HEK293 (cell line): ENCODE data around the gene MPDU1.

Source experiments
- HOXA7 ChIP-seq: sonication (generic); formaldehyde crosslinking; IDR thresholded peaks from 2 replicates; pipeline ENCODE4 v1.8.1; 2022; ENCODE audit warnings: missing genetic modification reagents, borderline replicate concordance
- HOXD13 ChIP-seq: sonication (generic); formaldehyde crosslinking; IDR thresholded peaks from 2 replicates; pipeline ENCODE4 v1.8.0; 2022; ENCODE audit warnings: missing genetic modification reagents, borderline replicate concordance
- KLF9 ChIP-seq: fragments of 450-650 bp; formaldehyde crosslinking; IDR thresholded peaks from 2 replicates; pipeline ENCODE4 v1.5.1; 2016; ENCODE audit warnings: missing biosample characterization, missing genetic modification characterization, low read depth
- MYNN ChIP-seq: fragments of 450-650 bp; formaldehyde crosslinking; IDR thresholded peaks from 2 replicates; pipeline ENCODE4 v1.5.1; 2016; ENCODE audit warnings: missing biosample characterization, missing genetic modification characterization, borderline replicate concordance
- MZF1 ChIP-seq: fragments of 450-650 bp; formaldehyde crosslinking; IDR thresholded peaks from 2 replicates; pipeline ENCODE4 v1.5.1; 2017; ENCODE audit warnings: missing biosample characterization, missing genetic modification characterization, borderline replicate concordance
- OSR2 ChIP-seq: fragments of 450-650 bp; formaldehyde crosslinking; IDR thresholded peaks from 2 replicates; pipeline ENCODE4 v1.5.1; 2016; ENCODE audit warnings: missing biosample characterization, missing genetic modification characterization
- OVOL3 ChIP-seq: fragments of 450-650 bp; formaldehyde crosslinking; IDR thresholded peaks from 2 replicates; pipeline ENCODE4 v1.5.1; 2016; ENCODE audit warnings: missing biosample characterization, missing genetic modification characterization
- PRDM10 ChIP-seq: fragments of 450-650 bp; formaldehyde crosslinking; IDR thresholded peaks from 2 replicates; pipeline ENCODE4 v1.5.1; 2016; ENCODE audit warnings: missing biosample characterization, missing genetic modification characterization
- TRIM28 ChIP-seq: IDR thresholded peaks from 2 replicates; pipeline ENCODE4 v1.6.1; 2011; ENCODE audit warnings: low read length, control low read depth, borderline replicate concordance
- WT1 ChIP-seq: fragments of 450-650 bp; formaldehyde crosslinking; IDR thresholded peaks from 2 replicates; pipeline ENCODE4 v1.5.1; 2016; ENCODE audit warnings: missing biosample characterization, missing genetic modification characterization
- YY2 ChIP-seq: fragments of 450-650 bp; formaldehyde crosslinking; IDR thresholded peaks from 2 replicates; pipeline ENCODE4 v1.5.1; 2016; ENCODE audit warnings: missing biosample characterization, missing genetic modification characterization
- ZFHX2 ChIP-seq: fragments of 450-650 bp; formaldehyde crosslinking; conservative IDR thresholded peaks from 2 replicates; pipeline ENCODE4 v1.5.1; 2016; ENCODE audit warnings: missing biosample characterization, missing genetic modification characterization
- ZNF132 ChIP-seq: fragments of 450-650 bp; formaldehyde crosslinking; IDR thresholded peaks from 2 replicates; pipeline ENCODE4 v1.5.1; 2017; ENCODE audit warnings: missing biosample characterization, missing genetic modification characterization, borderline replicate concordance
- ZNF155 ChIP-seq: fragments of 450-650 bp; formaldehyde crosslinking; IDR thresholded peaks from 2 replicates; pipeline ENCODE4 v1.5.1; 2016; ENCODE audit warnings: missing biosample characterization, missing genetic modification characterization
- ZNF16 ChIP-seq: fragments of 450-650 bp; formaldehyde crosslinking; IDR thresholded peaks from 2 replicates; pipeline ENCODE4 v1.5.1; 2016; ENCODE audit warnings: low read depth, missing biosample characterization, missing genetic modification characterization
- ZNF169 ChIP-seq: fragments of 450-650 bp; formaldehyde crosslinking; IDR thresholded peaks from 2 replicates; pipeline ENCODE4 v1.5.1; 2016; ENCODE audit warnings: missing biosample characterization, missing genetic modification characterization
- ZNF175 ChIP-seq: fragments of 450-650 bp; formaldehyde crosslinking; IDR thresholded peaks from 2 replicates; pipeline ENCODE4 v1.5.1; 2016; ENCODE audit warnings: missing biosample characterization, missing genetic modification characterization
- ZNF23 ChIP-seq: fragments of 450-650 bp; formaldehyde crosslinking; IDR thresholded peaks from 2 replicates; pipeline ENCODE4 v1.5.1; 2016; ENCODE audit warnings: missing biosample characterization, missing genetic modification characterization, borderline replicate concordance
- ZNF302 ChIP-seq: fragments of 450-650 bp; formaldehyde crosslinking; IDR thresholded peaks from 2 replicates; pipeline ENCODE4 v1.5.1; 2016; ENCODE audit warnings: missing biosample characterization, missing genetic modification characterization, low read depth
- ZNF433 ChIP-seq: fragments of 450-650 bp; formaldehyde crosslinking; IDR thresholded peaks from 2 replicates; pipeline ENCODE4 v1.5.1; 2016; ENCODE audit warnings: missing biosample characterization, missing genetic modification characterization, low read depth
- ZNF514 ChIP-seq: fragments of 450-650 bp; formaldehyde crosslinking; IDR thresholded peaks from 2 replicates; pipeline ENCODE4 v1.5.1; 2016; ENCODE audit warnings: missing biosample characterization, missing genetic modification characterization
- ZNF530 ChIP-seq: fragments of 450-650 bp; formaldehyde crosslinking; IDR thresholded peaks from 2 replicates; pipeline ENCODE4 v1.5.1; 2016; ENCODE audit warnings: low read depth, missing biosample characterization, missing genetic modification characterization
- ZNF555 ChIP-seq: fragments of 450-650 bp; formaldehyde crosslinking; conservative IDR thresholded peaks from 2 replicates; pipeline ENCODE4 v1.5.1; 2017; ENCODE audit warnings: missing biosample characterization, mild to moderate bottlenecking, missing genetic modification characterization, inconsistent platforms
- ZNF585B ChIP-seq: fragments of 450-650 bp; formaldehyde crosslinking; IDR thresholded peaks from 2 replicates; pipeline ENCODE4 v1.5.1; 2016; ENCODE audit warnings: missing biosample characterization, missing genetic modification characterization
- ZNF600 ChIP-seq: fragments of 450-650 bp; formaldehyde crosslinking; IDR thresholded peaks from 2 replicates; pipeline ENCODE4 v1.5.1; 2016; ENCODE audit warnings: missing biosample characterization, missing genetic modification characterization
- ZNF610 ChIP-seq: fragments of 450-650 bp; formaldehyde crosslinking; IDR thresholded peaks from 2 replicates; pipeline ENCODE4 v1.5.1; 2016; ENCODE audit warnings: missing biosample characterization, missing genetic modification characterization, borderline replicate concordance
- ZNF624 ChIP-seq: fragments of 450-650 bp; formaldehyde crosslinking; IDR thresholded peaks from 2 replicates; pipeline ENCODE4 v1.5.1; 2017; ENCODE audit warnings: missing biosample characterization, missing genetic modification characterization
- ZNF658 ChIP-seq: fragments of 450-650 bp; formaldehyde crosslinking; IDR thresholded peaks from 2 replicates; pipeline ENCODE4; 2016; ENCODE audit warnings: missing biosample characterization, missing genetic modification characterization
- ZNF707 ChIP-seq: fragments of 450-650 bp; formaldehyde crosslinking; IDR thresholded peaks from 2 replicates; pipeline ENCODE4 v1.5.1; 2016; ENCODE audit warnings: missing biosample characterization, missing genetic modification characterization
- ZNF76 ChIP-seq: fragments of 450-650 bp; formaldehyde crosslinking; IDR thresholded peaks from 2 replicates; pipeline ENCODE4; 2016; ENCODE audit warnings: low read depth, missing biosample characterization, missing genetic modification characterization, borderline replicate concordance
- ZNF776 ChIP-seq: fragments of 450-650 bp; formaldehyde crosslinking; IDR thresholded peaks from 2 replicates; pipeline ENCODE4 v1.5.0; 2017; ENCODE audit warnings: missing biosample characterization, missing genetic modification characterization, borderline replicate concordance
- ZNF837 ChIP-seq: fragments of 450-650 bp; formaldehyde crosslinking; IDR thresholded peaks from 2 replicates; pipeline ENCODE4 v1.5.1; 2016; ENCODE audit warnings: missing biosample characterization, missing genetic modification characterization
- ZSCAN23 ChIP-seq: fragments of 450-650 bp; formaldehyde crosslinking; IDR thresholded peaks from 2 replicates; pipeline ENCODE4 v1.5.1; 2016; ENCODE audit warnings: missing biosample characterization, missing genetic modification characterization
- ZXDB ChIP-seq: fragments of 450-650 bp; formaldehyde crosslinking; IDR thresholded peaks from 2 replicates; pipeline ENCODE4 v1.5.1; 2016; ENCODE audit warnings: missing biosample characterization, missing genetic modification characterization
- TF ChIP-seq, protein P1 (sequence below): fragments of 450-650 bp; formaldehyde crosslinking; IDR thresholded peaks from 2 replicates; pipeline ENCODE4 v1.5.1; 2016; ENCODE audit warnings: missing biosample characterization, missing genetic modification characterization, borderline replicate concordance
- TF ChIP-seq, protein P2 (sequence below): fragments of 450-650 bp; formaldehyde crosslinking; IDR thresholded peaks from 2 replicates; pipeline ENCODE4 v1.5.1; 2016; ENCODE audit warnings: missing biosample characterization, missing genetic modification characterization

Gene MPDU1

GRCh38 chr17:7561589-7562207 lies 22.0 kb upstream of the MPDU1 start, which contains the start of gene SENP3 (continued):
- TF ChIP-seq ZNF169 (tag by site-specific recombination) (no peak), KLF9 (tag by site-specific recombination) (no peak), ZFHX2 (tag by site-specific recombination) (peak; percentile 81), ZNF585B (tag by site-specific recombination) (no peak), ZNF624 (no peak), ZNF514 (no peak), YY2 (tag by site-specific recombination) (peak; percentile 55), ZNF433 (tag by site-specific recombination) (no peak), ZNF16 (tag by site-specific recombination) (no peak), ZNF555 (tag by site-specific recombination) (no peak), MZF1 (tag by site-specific recombination) (no peak), OVOL3 (tag by site-specific recombination) (no peak), TRIM28 (no peak), ZNF132 (no peak), ZNF302 (tag by site-specific recombination) (no peak), PRDM10 (tag by site-specific recombination) (peak; percentile 22; the same call in 1 of the 2 replicates), ZNF600 (tag by site-specific recombination) (no peak), ZNF776 (no peak), ZNF530 (tag by site-specific recombination) (no peak), ZNF175 (no peak), ZSCAN23 (tag by site-specific recombination) (no peak), ZXDB (no peak), ZNF707 (tag by site-specific recombination) (no peak), HOXD13 (CRISPR knock-in tag) (no peak), WT1 (tag by site-specific recombination) (no peak), HOXA7 (CRISPR knock-in tag) (no peak), OSR2 (tag by site-specific recombination) (no peak), ZNF837 (tag by site-specific recombination) (no peak), MYNN (tag by site-specific recombination) (no peak), ZNF658 (tag by site-specific recombination) (no peak), ZNF155 (tag by site-specific recombination) (no peak), ZNF23 (tag by site-specific recombination) (no peak), ZNF76 (peak; percentile 70), ZNF610 (tag by site-specific recombination) (no peak)
- TF ChIP-seq, protein P1, sequence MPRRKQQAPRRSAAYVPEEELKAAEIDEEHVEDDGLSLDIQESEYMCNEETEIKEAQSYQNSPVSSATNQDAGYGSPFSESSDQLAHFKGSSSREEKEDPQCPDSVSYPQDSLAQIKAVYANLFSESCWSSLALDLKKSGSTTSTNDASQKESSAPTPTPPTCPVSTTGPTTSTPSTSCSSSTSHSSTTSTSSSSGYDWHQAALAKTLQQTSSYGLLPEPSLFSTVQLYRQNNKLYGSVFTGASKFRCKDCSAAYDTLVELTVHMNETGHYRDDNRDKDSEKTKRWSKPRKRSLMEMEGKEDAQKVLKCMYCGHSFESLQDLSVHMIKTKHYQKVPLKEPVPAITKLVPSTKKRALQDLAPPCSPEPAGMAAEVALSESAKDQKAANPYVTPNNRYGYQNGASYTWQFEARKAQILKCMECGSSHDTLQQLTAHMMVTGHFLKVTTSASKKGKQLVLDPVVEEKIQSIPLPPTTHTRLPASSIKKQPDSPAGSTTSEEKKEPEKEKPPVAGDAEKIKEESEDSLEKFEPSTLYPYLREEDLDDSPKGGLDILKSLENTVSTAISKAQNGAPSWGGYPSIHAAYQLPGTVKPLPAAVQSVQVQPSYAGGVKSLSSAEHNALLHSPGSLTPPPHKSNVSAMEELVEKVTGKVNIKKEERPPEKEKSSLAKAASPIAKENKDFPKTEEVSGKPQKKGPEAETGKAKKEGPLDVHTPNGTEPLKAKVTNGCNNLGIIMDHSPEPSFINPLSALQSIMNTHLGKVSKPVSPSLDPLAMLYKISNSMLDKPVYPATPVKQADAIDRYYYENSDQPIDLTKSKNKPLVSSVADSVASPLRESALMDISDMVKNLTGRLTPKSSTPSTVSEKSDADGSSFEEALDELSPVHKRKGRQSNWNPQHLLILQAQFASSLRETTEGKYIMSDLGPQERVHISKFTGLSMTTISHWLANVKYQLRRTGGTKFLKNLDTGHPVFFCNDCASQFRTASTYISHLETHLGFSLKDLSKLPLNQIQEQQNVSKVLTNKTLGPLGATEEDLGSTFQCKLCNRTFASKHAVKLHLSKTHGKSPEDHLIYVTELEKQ (tag by site-specific recombination), result no peak
- TF ChIP-seq, protein P2, sequence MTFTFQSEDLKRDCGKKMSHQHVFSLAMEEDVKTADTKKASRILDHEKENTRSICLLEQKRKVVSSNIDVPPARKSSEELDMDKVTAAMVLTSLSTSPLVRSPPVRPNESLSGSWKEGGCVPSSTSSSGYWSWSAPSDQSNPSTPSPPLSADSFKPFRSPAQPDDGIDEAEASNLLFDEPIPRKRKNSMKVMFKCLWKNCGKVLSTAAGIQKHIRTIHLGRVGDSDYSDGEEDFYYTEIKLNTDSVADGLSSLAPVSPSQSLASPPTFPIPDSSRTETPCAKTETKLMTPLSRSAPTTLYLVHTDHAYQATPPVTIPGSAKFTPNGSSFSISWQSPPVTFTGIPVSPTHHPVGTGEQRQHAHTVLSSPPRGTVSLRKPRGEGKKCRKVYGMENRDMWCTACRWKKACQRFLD (tag by site-specific recombination), result no peak
